ENCODE results near the gene VSTM4. TPM values are rescaled to one million over a fixed set of nuclear protein-coding genes. Genes with fewer than 3 reads are reported as not detected.

Gene VSTM4, protein sequence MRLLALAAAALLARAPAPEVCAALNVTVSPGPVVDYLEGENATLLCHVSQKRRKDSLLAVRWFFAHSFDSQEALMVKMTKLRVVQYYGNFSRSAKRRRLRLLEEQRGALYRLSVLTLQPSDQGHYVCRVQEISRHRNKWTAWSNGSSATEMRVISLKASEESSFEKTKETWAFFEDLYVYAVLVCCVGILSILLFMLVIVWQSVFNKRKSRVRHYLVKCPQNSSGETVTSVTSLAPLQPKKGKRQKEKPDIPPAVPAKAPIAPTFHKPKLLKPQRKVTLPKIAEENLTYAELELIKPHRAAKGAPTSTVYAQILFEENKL
- under 1 TPM; 0.10 TPM for total RNA-seq

GRCh38 chr10:49115015-49115795 lies at the start of gene VSTM4:
Gene VSTM4 (minus strand): TSS chr10:49115522. CDS start chr10:49115485, 37 bp downstream.
- Mint-ChIP-seq H3K4me1 (peaks cover 2% of the 10 kb centered on the region), H3K27ac (no peak within 1 kb of the TSS), H3K27me3 (peaks cover 30% of the 10 kb centered on the region), H3K36me3 (ENCODE audit: low read depth) (no peaks in the 10 kb centered on the region), H3K9me3 (no peaks in the 10 kb centered on the region), H3K4me3 (peak within 1 kb of the TSS; percentile 27)
- CTCF ChIA-PET: no interaction called here
- no peak for DNase-seq
- POLR2A ChIA-PET: no interaction called here

DNA sequence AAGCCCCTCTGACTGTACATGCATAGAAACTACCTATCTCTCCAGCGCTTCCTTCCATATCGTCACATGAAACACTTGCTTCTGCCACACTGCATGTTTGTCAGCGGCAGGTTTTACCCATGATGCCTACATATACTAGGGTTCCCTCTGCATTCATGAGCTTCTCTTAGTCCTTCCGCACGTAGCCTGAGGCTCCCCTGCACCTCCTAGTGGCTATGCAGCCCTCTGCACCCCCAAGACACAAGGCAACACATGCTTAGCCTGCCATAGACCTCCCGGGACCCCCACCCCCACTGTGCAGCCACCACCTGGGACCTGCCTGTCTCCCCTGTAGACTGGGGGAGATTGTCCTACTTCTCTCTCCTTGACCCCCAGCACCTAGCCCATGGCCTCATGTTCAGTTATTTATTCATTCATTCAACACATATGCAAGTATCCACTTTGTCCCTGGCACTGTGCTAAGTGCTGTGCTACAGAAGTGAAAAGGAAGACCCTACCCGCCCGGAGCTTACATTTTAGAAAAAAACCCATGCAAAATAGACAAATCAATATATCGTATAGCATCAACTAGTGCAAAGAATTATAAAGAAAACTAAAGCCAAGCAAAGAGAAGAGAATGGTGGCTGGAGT lies 49.4 kb upstream of the VSTM4 start:
- POLR2A ChIA-PET: interaction anchor here (0.6 to 2.2 kb wide), 4 partner anchors 24 to 211 kb away, joined by 3 to 8 read pairs (median 4); partner anchors contain the start of gene TMEM273
- Mint-ChIP-seq H3K27me3 (no peaks in the 10 kb centered on the region), H3K36me3 (ENCODE audit: low read depth) (peaks cover 72% of the 10 kb centered on the region)

GRCh38 chr10:49163741-49164140 lies 48.4 kb upstream of the VSTM4 start:
- Mint-ChIP-seq H3K27ac (peak overlapping the region; percentile 44), H3K27me3 (no peaks in the 10 kb centered on the region), H3K4me3 (no peak overlapping the region), H3K9me3 (no peaks in the 10 kb centered on the region), H3K36me3 (ENCODE audit: low read depth) (peaks cover 74% of the 10 kb centered on the region), H3K4me1 (peaks cover 37% of the 10 kb centered on the region)
- no peak for DNase-seq
- CTCF ChIA-PET: interaction anchor here (0.9 to 1.5 kb wide), 12 partner anchors 8 to 506 kb away, joined by 3 to 23 read pairs (median 4); no protein-coding TSS in a partner anchor
- POLR2A ChIA-PET: interaction anchor here (1.1 to 2.2 kb wide), 3 partner anchors 25 to 85 kb away, joined by 3 to 8 read pairs (median 4); partner anchors contain the start of gene TMEM273

More for the DNA sequence above, 49.4 kb upstream of the VSTM4 start:
- peaks cover 46% of the 10 kb centered on the region for H3K4me1 Mint-ChIP-seq
- CTCF ChIA-PET: interaction anchor here (0.6 to 1.5 kb wide), 18 partner anchors 9 to 507 kb away, joined by 3 to 23 read pairs (median 3); partner anchors contain the start of gene ERCC6
- no peaks in the 10 kb centered on the region for H3K9me3 Mint-ChIP-seq
- DNase-seq: peak; percentile 55
- no peak overlapping the region for H3K4me3 Mint-ChIP-seq
- H3K27ac Mint-ChIP-seq: peak overlapping the region; percentile 44

DNA sequence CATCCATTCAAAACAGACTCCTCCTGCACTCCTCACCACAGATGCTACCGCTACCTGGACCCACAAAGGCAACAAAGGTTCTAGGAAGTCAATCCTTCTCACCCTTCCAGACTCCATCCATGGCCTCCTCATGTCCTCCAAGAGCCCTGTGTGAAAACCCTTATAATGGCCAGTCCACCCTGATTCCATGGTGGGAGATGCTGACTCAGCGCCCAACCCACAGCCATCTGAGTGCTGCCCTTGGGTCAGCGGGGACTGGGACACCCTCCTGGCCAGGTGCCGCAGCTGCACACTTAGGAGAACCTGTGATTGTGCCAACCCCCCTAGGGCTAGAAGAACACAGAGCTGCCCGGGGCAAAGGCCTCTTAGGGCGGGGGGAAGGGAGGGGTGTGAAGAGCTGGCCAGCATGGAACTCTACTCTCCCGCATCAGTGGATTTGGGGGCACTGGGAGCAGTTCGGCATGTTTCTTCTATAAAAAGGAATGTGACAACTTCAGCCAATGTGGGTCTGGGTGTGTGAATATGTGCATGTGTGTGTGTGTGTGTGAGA lies 47.5 kb upstream of the VSTM4 start:
- H3K4me3 Mint-ChIP-seq: no peak overlapping the region
- no peak overlapping the region for H3K27ac Mint-ChIP-seq
- peaks cover 73% of the 10 kb centered on the region for H3K36me3 Mint-ChIP-seq (ENCODE audit: low read depth)
- H3K4me1 Mint-ChIP-seq: peaks cover 37% of the 10 kb centered on the region
- POLR2A ChIA-PET: interaction anchor here (2.2 kb wide), 1 partner anchor 84 kb away, joined by 8 read pairs; no protein-coding TSS in a partner anchor
- no peak for DNase-seq
- no peaks in the 10 kb centered on the region for H3K27me3 Mint-ChIP-seq
- no peaks in the 10 kb centered on the region for H3K9me3 Mint-ChIP-seq
- CTCF ChIA-PET: interaction anchor here (1.9 kb wide), 1 partner anchor 11 kb away, joined by 5 read pairs; no protein-coding TSS in a partner anchor

DNA sequence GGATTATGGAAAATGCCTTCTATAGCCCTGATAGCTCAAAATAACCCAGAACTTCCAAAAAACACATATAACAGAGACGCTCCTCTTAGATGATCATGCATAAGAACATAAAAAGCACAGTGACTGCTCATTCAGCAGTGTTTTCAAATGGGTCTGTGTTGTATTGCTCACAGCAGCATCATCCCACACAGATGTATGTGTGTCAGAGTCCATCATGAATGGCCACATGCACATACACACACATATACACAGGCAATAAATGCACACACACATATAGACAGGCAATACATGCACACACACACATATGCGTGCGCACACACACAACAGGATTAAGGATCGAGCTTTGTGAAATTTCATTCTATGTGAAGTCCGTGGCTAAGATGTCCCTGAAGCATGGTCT lies 46.7 kb upstream of the VSTM4 start:
- ChIA-PET CTCF (interaction anchor here (1.0 to 1.9 kb wide), 5 partner anchors 11 to 505 kb away, joined by 3 to 6 read pairs (median 5); no protein-coding TSS in a partner anchor), POLR2A (interaction anchor here (0.7 kb wide), 1 partner anchor 11 kb away, joined by 3 read pairs; no protein-coding TSS in a partner anchor)
- Mint-ChIP-seq H3K9me3 (no peaks in the 10 kb centered on the region), H3K27ac (peak overlapping the region; percentile 7), H3K36me3 (ENCODE audit: low read depth) (peaks cover 78% of the 10 kb centered on the region), H3K4me1 (peaks cover 40% of the 10 kb centered on the region), H3K4me3 (no peak overlapping the region), H3K27me3 (no peaks in the 10 kb centered on the region)
- no peak for DNase-seq

- ChIA-PET CTCF (interaction anchor here (1.0 to 1.9 kb wide), 6 partner anchors 12 to 505 kb away, joined by 3 to 6 read pairs (median 4); no protein-coding TSS in a partner anchor), POLR2A (interaction anchor here (0.7 kb wide), 1 partner anchor 11 kb away, joined by 3 read pairs; no protein-coding TSS in a partner anchor)
- DNase-seq: no peak
- Mint-ChIP-seq H3K9me3 (no peaks in the 10 kb centered on the region), H3K27ac (peak overlapping the region; percentile 7), H3K4me3 (no peak overlapping the region), H3K27me3 (no peaks in the 10 kb centered on the region), H3K4me1 (peaks cover 42% of the 10 kb centered on the region), H3K36me3 (ENCODE audit: low read depth) (peaks cover 77% of the 10 kb centered on the region)
These were observed 46.2 kb upstream of the VSTM4 start for GRCh38 chr10:49161411-49161997.

DNA sequence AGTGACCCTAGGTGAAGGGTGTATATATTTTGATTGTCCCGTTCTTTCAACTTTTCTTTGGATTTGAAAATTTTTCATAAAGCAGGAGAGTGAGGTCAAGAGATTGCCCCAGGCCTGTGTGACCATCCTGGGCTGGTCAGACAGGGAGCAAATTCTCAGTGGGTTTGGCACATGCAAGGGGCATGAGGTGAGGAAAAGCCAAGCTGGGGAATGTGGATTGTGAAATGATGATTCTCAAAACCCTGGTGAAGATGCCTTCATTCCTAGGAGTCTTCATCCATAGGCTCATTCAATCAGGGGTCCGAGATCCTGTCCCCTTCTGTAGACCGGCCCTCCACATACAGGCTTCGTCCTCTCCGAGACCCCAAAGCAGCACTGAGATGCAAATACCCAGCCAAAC lies 45.5 kb upstream of the VSTM4 start:
- Mint-ChIP-seq H3K4me3 (no peak overlapping the region), H3K4me1 (peaks cover 43% of the 10 kb centered on the region), H3K36me3 (ENCODE audit: low read depth) (peaks cover 75% of the 10 kb centered on the region), H3K27ac (no peak overlapping the region), H3K27me3 (no peaks in the 10 kb centered on the region), H3K9me3 (no peaks in the 10 kb centered on the region)
- POLR2A ChIA-PET: no interaction called here
- DNase-seq: no peak
- CTCF ChIA-PET: interaction anchor here (1.0 to 1.6 kb wide), 3 partner anchors 185 to 504 kb away, joined by 3 to 6 read pairs (median 5); no protein-coding TSS in a partner anchor

GRCh38 chr10:49160110-49160509 lies 44.8 kb upstream of the VSTM4 start:
- no peaks in the 10 kb centered on the region for H3K9me3 Mint-ChIP-seq
- no peak for DNase-seq
- H3K27ac Mint-ChIP-seq: no peak overlapping the region
- H3K27me3 Mint-ChIP-seq: no peaks in the 10 kb centered on the region
- CTCF ChIA-PET: no interaction called here
- peaks cover 43% of the 10 kb centered on the region for H3K4me1 Mint-ChIP-seq
- H3K4me3 Mint-ChIP-seq: no peak overlapping the region
- H3K36me3 Mint-ChIP-seq (ENCODE audit: low read depth): peaks cover 77% of the 10 kb centered on the region
- POLR2A ChIA-PET: no interaction called here

DNA sequence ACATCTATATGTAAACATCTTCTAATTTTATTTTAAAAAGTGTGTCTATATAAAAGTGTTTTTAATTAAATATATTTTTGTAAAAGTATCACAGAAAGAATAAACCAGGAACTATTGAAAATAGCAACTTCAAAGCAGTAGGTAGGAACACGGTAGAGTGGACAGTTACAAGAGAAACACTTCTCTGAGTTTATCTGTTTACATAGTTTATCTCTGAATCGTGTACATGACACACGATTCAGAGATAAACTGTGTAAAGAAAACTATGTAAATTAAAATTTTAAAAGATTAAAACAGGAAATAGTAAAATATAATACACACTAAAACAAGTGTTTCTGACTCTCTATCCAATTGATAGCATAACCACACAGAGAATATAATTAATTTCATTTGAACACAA lies 43.6 kb upstream of the VSTM4 start:
- Mint-ChIP-seq H3K36me3 (ENCODE audit: low read depth) (peaks cover 74% of the 10 kb centered on the region), H3K4me1 (peaks cover 31% of the 10 kb centered on the region), H3K27me3 (no peaks in the 10 kb centered on the region)

GRCh38 chr10:49158404-49158803 lies 43.1 kb upstream of the VSTM4 start:
- Mint-ChIP-seq H3K36me3 (ENCODE audit: low read depth) (peaks cover 70% of the 10 kb centered on the region), H3K27me3 (no peaks in the 10 kb centered on the region), H3K4me3 (no peak overlapping the region), H3K4me1 (peaks cover 31% of the 10 kb centered on the region), H3K27ac (no peak overlapping the region), H3K9me3 (no peaks in the 10 kb centered on the region)
- DNase-seq: no peak
- POLR2A ChIA-PET: no interaction called here
- CTCF ChIA-PET: no interaction called here

More for the DNA sequence above, 43.6 kb upstream of the VSTM4 start:
- H3K9me3 Mint-ChIP-seq: no peaks in the 10 kb centered on the region
- CTCF ChIA-PET: no interaction called here
- no peak overlapping the region for H3K27ac Mint-ChIP-seq
- DNase-seq: no peak
- POLR2A ChIA-PET: no interaction called here
- no peak overlapping the region for H3K4me3 Mint-ChIP-seq

GRCh38 chr10:49157229-49157628 lies 41.9 kb upstream of the VSTM4 start:
- H3K36me3 Mint-ChIP-seq (ENCODE audit: low read depth): peaks cover 60% of the 10 kb centered on the region
- H3K4me3 Mint-ChIP-seq: no peak overlapping the region
- ChIA-PET POLR2A (no interaction called here), CTCF (interaction anchor here (0.6 kb wide), 1 partner anchor 76 kb away, joined by 3 read pairs; no protein-coding TSS in a partner anchor)
- H3K9me3 Mint-ChIP-seq: no peaks in the 10 kb centered on the region
- peak overlapping the region; percentile 65 for H3K27ac Mint-ChIP-seq
- DNase-seq: no peak
- no peaks in the 10 kb centered on the region for H3K27me3 Mint-ChIP-seq
- H3K4me1 Mint-ChIP-seq: peaks cover 37% of the 10 kb centered on the region

GRCh38 chr10:49154641-49155040 lies 39.3 kb upstream of the VSTM4 start:
- CTCF ChIA-PET: interaction anchor here (1.8 kb wide), 1 partner anchor 9 kb away, joined by 6 read pairs; no protein-coding TSS in a partner anchor
- POLR2A ChIA-PET: no interaction called here
- H3K4me3 Mint-ChIP-seq: no peak overlapping the region
- no peak for DNase-seq
- no peak overlapping the region for H3K27ac Mint-ChIP-seq
- no peaks in the 10 kb centered on the region for H3K9me3 Mint-ChIP-seq
- peaks cover 1% of the 10 kb centered on the region for H3K27me3 Mint-ChIP-seq
- H3K4me1 Mint-ChIP-seq: peaks cover 51% of the 10 kb centered on the region
- peaks cover 39% of the 10 kb centered on the region for H3K36me3 Mint-ChIP-seq (ENCODE audit: low read depth)
